HG03139 (cell line): ENCODE measurements around the gene PHF19.

ENCODE experiments used
- ATAC-seq: cut with Tn5 transposase; IDR thresholded peaks from one replicate; pipeline ENCODE4 v1.9.1; 2021; ENCODE audit not compliant: unreplicated experiment

PHF19 gene

DNA sequence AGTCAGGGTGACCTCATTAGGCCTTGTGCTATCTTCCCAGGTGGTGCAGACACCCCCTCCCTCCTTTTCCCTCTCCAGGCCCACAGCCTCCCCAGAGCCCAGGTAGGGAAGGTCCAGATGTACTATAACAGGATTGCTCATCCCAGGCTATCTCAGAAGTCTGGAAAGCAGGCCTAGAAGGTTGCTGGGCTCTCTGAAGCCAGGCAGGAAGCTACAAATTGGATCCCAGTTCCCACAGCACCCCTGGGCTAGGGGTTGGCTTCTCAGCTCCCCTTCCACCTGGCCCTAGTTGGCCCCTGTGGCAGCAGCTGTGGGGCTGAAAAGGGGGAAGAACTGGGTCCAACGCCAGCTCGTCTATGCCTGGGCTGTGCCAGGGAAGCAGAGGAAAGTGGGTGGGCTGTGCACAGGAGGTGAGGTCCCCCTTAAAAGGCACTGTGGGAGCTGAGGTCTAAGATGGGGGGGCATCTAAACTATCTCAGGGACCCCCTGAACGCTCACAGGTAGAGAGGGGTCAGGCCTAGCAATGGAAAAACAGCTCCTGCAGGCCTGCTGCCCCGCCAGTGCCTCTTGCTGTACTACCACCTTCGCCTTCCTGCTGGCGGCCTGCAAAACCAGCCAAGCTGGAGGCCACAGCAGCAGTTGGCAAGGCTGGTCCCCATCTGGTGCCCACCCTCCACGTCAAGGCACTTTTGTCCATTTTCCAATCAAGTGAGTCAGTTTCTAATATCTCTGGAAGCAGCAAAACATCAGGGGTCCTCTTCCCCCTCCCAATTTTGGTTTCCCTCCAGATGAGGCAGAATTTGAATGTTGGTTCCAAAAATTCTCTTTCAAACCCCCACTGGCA, 20.9 kb downstream of the PHF19 start:
- ATAC-seq: no peak

DNA sequence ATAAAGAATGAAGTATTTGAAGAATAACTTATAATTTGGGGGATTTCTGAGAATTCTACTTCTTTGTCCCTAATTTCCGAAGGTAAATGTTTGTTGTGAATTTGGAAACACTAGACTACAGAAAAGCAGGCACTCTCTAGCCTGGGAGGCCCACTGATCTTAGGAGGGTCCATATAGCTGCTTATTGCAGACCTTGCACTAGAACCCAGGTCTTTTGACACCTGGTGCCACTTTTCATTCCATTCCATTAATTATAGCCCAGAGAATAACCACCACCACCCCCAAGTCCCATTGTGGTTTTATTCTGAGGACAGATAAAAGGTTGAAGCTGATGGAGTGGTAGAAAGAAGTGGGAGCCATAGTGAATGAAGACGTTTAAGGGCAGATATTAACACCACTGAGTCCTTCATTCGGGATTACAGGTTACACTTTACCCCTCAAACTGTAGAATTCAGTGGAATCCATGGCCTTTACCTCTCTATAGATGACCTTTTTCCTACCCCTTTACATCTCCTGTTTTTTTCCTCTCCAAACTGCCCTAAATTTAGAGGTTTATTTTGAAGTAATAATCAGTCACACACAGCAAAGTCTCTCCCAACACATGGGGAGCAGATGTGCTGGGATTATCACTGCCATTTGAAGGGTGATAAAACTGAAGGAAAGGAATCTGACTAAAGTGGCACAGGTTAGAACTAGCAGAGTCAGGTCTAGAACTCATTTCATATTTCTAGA, 22.2 kb downstream of the PHF19 start:
- ATAC-seq: no peak

DNA sequence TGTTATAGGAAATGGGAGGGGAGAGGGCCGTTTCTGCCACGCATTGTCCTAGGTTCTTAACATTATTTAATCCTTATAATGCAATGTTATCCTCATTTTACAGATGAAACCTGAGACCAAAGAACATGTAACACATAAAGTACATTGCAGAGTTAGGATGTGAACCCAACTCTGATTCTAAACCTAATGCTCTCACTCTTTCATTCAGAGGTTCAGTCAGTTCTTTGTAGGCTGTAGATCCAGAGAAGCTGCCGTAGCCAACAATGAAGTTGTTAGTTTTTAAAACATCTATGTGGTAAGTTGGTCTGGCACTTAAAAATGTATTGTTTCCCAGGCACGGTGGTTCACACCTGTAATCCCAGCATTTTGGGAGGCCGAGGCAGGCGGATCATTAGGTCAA, 23.8 kb downstream of the PHF19 start:
- no peak for ATAC-seq

DNA sequence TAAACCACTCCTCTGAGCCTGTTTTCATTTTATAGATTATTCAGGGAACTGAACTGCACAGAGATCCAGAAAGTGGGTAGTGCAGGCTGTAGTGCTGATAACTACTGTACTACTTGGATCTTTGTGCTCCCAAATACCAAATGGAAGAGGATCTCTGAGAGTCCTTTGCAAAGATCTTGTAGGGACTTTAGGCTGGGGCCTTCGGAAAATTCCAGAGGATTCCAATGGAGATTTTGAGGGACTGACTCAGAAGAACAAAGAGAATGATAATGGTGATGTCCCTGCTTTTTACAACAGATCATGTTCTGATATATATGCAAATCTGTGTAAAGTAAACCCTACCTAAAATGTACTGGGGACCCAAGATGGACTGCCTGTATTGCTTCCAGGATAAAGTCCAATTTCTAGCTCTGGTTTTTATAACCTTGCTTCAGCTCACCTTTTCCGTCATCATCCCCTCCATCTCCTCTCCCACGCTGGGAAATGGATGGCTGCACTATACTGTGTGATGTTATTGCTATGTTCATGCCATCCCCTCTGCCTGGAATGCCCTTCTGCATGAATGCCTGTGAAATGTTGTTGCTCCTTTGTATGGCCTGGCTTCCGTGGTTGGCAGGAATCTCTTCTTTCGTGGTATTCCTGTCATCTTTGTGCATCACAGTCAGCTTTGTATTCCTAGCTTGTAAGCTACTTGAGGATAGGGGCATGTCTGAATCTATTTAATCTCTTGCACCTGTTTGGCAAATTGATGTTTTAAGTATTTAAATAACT, 24.6 kb downstream of the PHF19 start:
- ATAC-seq: no peak

DNA sequence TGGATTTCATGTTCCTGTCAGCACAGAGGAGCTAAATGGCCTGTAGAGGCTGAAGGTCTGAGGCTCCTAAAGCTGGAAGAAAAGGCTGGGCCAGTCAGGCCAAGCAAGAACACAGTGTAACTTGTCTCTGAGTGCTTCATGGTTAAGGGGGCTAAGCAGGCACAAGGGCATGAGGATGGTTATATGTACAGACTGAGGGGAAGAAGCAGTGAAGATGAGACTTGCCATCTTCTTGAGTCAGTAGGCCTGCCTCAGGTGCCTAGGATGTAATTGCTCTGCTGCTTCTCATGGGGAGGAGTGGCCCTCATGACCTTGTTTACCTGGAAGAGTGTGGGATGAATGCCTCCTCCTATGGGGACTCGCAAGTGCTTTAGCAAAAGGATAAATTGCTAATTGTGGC, 25.5 kb downstream of the PHF19 start:
- ATAC-seq: no peak

DNA sequence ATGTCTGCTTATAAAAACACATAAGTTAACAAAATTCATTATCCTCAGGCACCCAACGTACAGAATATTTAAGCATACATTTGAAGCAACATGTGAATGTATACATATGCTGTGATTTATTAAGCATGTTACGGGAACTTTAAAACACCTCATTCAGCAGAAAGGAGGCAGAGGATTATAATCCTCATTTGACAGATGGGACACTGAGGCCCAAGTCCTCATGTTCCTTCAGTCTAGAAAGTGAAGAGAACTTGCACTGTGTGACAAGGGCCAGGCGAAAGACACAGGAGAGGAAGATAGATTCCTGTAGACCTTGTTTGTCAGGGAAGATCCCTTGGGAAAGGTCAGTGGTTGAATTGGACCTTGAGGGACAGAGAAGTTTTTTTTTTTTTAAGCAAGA, 26.7 kb downstream of the PHF19 start:
- no peak for ATAC-seq

DNA sequence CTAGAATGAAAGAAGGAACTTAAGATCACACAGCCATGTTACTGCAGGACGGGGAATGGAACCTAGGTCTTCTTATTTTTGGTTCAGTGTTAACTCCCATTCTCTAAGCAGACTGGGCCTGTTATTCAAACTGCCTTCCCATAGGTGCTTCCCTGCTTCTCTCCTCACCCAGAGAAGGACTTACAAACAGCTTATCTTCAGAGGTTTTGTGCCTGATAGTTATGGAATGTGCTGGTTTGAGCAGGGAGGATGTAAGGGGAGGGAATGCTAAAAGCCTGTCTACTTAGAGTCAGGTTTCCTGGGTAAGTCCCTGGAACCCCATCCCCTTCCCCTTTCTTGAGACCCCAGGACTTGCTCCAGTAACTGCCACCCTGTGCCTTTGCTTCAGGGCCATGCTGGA, 30.1 kb downstream of the PHF19 start:
- no peak for ATAC-seq

DNA sequence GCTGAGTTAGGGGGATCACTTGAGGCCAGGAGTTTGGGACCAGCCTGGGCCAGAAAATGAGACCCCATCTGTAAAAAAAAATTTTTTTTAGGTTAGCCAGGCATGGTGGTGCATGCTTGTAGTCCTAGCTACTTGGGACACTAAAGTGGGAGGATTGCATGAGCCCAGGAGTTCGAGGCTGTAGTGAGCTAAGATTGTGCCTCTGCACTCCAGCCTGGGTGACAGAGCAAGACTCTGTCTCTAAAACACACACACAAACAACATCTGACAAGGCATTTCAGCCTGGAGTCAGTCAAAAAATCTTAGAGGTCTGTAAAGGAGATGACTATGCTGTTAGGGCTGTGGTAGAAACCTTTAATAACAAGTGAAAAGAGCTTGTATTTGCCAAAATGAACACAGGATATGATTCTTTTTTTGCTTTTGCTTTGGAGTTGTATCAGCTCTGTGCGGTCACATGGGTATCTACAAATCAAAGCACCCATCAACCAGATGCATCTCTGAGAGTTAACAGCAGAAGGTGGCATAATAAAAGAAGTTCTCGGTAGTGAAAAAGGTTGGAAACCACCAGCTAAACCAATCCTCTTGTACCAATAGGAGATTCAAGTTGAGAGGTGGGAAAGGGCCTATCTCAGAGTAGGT, 30.6 kb downstream of the PHF19 start:
- no peak for ATAC-seq

DNA sequence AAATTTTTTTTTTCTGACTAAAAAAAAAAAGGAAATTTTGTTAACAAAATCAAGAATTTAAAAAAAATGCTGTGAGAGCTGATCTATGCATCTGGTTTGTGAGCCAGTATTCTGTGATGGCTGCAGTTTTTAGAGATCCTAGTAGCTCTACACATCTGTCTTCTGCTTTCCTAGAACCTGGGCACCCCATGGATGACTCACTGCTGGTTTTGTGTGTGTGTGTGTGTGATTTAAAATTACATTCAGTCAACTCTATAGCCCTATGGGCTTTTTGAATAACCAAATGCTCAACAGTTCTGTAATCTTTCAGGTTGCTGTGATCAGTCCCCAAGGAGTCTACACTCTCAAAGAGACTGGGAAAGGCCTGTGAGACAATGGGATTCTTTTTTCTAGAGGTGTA, 31.7 kb downstream of the PHF19 start:
- no peak for ATAC-seq

DNA sequence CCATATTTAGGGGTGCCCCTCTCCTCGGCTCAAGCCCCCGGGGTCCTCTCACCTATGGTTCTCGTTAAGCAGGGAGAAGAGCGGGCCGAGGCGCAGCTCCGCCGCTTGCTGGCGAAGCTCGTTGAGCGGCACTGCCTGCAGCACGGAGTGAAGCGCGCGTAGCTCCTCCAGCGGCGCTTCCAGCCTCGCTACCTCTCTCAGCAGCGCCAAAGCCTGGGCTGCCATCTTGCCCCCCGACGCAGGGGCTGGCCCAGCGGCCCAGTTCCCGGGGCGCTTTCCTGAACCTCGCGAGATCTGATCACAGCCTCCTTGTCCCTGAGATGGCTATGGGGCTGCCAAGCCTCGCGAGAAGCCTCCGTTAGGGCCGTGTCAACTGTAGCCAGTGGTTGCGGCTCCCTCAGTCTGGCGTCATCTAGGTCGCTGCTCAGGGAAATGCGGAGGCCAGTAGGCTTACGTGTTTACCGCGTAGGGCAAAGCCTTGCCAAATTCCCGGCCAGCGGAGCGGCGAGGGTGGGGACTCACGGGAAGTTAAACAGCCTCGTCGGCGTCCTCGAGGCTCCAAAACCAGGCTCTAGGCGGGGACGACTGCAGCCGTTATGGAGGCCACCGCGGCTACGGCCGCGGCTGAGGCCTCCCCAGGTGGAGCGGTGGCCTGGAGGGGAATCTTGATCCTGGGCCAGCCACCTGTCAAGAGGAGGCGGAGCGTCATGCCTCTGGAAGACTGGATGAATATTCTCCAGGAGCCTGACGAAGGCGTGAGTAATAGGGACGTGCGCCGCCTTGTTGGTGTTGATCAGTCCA, 34.1 kb downstream of the PHF19 start, which contains the start of gene PSMD5:
TSS of gene PSMD5 (minus strand) at position 238 of the 801 bp plus-strand sequence. CDS start at position 225, 13 bp downstream.
- ATAC-seq: peak; percentile 99

DNA sequence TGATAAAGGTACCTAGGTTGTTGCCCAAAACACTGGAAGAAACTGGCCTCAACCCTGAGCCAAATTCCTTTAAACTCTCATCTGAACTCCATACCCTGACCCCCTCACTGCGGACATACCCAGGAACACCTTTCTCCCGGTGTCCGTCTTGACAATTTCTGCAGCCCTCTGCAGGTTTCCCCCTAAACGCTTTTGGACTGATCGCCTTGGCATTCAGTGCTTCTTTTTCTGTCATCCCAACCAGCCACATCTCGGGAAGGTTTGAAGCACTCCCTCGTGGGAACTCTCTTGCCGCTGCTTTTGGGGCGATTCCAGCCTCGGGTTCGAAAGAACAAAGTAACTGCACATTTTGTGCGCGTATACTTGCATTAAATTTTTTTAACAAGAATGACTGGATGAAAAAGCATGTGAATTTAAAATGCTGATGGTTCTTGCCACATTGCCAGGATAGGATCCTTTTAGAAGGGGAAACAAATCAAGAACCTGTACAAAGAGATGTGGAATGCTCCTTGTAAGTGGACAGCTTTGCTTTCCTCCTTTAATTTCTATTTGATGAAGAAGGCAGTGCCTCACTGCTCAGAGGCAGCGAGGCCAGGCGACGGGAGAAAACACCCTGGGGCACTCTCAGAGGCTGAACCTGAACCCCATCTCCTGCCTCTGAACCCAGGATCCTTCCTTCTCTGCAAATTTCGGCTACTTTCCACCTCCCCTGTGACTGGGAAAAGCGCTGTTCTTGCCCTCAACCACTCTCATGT, 34.9 kb downstream of the PHF19 start:
- ATAC-seq: no peak

DNA sequence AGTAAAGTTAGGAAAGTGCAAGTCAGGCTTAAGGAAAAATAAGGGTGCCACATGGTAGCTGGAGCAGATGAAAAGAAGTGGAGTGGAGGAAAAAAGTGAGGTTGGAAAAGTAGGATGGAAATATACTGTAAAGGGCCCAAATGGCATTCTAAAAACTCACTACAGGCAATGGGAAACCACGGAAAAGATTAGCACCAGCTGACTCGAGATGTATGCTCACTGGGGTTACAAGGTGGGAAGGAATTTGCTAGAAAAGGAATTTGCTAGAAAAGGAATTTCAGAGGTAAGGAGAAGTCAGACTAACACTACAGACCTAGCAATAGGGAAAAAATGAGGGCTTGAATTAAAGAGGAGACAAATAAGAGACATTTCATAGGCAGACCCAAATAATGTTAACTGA, 37.8 kb downstream of the PHF19 start:
- ATAC-seq: no peak

DNA sequence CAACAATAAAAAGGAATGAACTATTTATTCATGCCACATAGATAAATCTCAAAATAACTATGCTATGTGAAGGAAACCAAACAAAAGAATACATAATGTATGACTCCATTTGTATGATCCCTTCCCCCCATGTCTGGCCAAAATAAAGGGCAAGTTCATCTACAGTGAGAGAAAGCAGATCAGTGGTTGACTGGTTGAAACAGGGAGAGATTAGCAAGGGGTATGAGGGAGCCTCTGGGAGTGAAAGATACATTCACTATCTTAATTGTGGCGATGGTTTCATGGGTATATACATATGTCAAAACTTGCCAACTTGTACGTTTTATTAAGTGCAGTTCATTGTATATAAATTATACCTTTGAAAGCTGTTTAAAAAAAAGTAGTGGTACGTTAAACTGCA, 39.1 kb downstream of the PHF19 start:
- no peak for ATAC-seq

DNA sequence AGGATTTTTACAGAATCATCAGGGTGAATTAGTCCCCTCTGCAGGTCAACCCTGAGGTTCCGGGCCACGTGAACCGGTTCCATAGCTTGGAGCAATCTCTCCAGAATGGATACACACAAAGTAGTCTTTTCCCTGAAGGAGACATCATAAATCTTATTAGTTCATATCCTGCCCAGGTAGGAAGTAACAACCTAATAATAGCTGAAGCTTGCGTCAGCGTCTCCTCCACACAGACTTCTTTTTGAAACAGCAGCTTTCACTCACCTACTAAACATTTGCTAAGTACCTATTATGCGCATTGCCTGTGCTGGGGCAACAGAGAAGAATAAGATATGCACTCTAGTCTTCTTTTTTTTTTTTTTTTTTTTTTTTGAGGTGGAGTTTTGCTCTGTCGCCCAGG, 43.7 kb downstream of the PHF19 start:
- ATAC-seq: no peak

DNA sequence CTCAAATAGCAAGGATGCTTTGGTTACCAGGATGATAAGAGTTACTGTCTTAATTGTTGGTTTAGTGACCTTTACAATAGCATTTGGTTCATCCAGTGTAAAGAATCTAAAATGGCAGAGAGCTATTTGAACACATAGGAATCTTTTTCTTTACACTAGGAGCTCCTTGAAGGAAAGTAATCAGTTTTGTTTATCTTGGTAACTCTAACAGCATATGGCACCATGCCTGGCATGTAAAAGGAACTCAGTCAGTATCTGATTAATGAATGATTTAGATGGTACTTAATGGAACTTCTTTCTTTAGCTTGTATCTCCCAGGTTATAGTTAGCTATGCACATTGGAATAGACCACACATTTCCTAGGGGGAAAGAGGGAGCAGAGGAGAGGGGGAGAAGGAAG, 44.2 kb downstream of the PHF19 start:
- no peak for ATAC-seq

DNA sequence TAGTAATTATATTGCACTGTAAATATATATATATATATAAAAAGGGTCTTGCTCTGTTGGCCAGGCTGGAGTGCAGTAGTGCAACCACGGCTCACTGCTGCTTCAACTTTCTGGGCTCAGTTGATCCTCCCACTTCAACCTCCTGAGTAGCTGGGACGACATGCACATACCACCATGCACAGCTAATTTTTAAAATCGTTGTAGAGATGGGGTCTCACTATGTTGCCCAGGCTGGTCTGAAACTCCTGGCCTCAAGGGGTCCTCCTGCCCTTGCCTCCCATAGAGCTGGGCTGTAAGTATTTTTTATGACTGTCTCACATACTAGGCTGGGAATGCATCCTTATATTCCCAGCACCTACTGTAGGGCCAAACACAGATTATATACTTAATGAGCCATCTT, 46.1 kb downstream of the PHF19 start:
- no peak for ATAC-seq

DNA sequence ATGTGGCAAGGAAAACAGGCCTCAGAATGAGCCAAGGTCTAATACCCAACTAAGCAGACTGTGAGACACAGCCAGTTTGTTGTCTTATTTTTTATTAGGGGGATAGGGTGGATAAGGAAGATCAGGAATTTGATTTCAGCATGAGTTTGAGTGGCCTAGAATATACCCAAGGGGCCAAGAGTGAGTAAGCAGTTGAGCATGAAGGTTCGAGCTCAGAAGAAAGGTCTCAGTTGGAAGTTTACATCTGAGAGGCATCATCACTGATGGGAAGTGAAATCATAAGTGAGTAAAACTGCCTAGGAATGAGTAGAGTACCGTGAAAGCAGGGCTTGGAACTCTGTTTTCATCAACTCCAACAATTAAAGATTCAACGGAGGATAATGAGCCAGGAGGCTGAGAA, 46.8 kb downstream of the PHF19 start:
- ATAC-seq: no peak

DNA sequence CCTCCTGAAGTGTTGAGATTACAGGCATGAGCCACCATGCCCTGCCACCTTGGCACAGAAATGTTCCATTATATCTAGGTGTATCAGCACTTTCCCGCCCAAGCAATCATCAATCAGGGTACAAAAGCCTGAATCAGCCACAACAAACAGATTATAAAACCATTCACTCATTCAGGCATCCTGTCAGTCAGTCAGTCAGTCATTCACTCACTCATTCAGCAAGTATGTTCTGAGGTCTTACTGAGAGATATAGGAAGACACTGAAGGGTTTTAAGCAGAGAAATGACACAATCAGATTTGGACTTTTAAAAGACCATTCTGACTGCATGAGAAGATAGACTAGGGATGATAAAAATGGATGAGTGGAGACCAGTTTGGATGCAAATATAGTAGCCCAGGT, 47.3 kb downstream of the PHF19 start:
- ATAC-seq: no peak

DNA sequence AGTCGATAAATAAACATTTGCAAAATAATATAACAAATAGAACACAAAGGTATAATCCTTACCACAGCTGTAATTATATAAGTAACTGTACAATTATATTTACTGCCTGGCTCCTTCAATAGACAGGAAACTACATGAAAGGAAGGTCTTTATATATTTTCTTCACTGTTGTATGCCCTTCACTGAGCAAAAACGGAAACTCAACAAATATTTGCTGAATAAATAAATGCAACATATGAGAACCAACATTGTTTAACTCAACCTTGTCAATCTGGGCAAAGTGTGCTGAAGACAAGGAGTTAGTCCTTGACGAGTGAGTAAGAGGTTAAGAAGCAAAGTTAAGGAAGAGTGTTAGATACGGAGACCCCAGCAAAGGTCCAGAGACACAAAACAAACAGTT, 56.9 kb downstream of the PHF19 start:
- ATAC-seq: no peak

DNA sequence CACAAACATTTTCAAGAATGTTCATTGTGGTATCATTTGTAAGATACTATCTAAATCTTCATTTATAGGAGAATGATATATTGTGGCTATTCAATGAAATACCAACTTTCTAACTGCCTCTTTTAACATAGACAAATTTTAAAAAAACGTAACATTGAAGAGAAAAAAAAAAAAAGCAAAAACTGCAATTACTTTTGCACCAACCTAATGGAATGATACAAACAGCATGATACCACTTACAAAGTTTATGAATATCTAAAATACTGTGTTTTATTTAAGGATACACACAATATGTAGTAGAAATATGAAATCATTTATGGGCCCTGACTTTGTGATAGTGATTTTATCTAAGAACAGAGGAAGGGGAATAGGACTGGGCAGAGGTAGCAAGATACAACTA, 58.4 kb downstream of the PHF19 start:
- no peak for ATAC-seq
